ENCODE results near the gene MYRIP. TPM values are rescaled to one million over a fixed set of nuclear protein-coding genes. Genes with fewer than 3 reads are reported as not detected.

The MYRIP gene
- polyA plus RNA-seq, 3 donors, result not detected

GRCh38 chr3:40232626-40233025, 423.2 kb downstream of the MYRIP start:
- 88% methylated on average over 2 of the region's 2 CpGs for WGBS (ENCODE audit: insufficient coverage)
- no peak overlapping the region for H3K27ac ChIP-seq (ENCODE audit: low read depth in 1 of 2, low read length in 2 of 2)
- no peaks in the 10 kb centered on the region for H3K9me3 ChIP-seq (replicated peaks in 1 of 2; ENCODE audit: control insufficient read depth in 1 of 2, insufficient read depth in 1 of 2, low read length in 2 of 2)
- Mint-ChIP-seq H3K36me3 (no peaks in the 10 kb centered on the region), H3K27ac (no peak overlapping the region), H3K4me3 (no peak overlapping the region), H3K9me3 (peaks cover 0 to 4% (median 1%) of the 10 kb centered on the region in 7 donors), H3K27me3 (ENCODE audit: low read depth in 3 of 3) (no peaks in the 10 kb centered on the region), H3K4me1 (peaks cover 23% of the 10 kb centered on the region)
- H3K4me3 ChIP-seq (replicated peaks in 1 of 3; ENCODE audit: low read depth in 2 of 3, low read length in 3 of 3), result no peak overlapping the region
- intact Hi-C loops (cut with micrococcal nuclease), result no loop called here
- no peaks in the 10 kb centered on the region for H3K79me2 ChIP-seq (ENCODE audit: insufficient read depth, low read length)
- peaks cover 23 to 26% of the 10 kb centered on the region in 2 donors for H3K4me1 ChIP-seq (ENCODE audit: control insufficient read depth in 1 of 2, insufficient read depth in 2 of 2, low read length in 2 of 2)
- DNase-seq, result no peak
- H3K27me3 ChIP-seq (ENCODE audit: control insufficient read depth in 2 of 2, insufficient read depth in 2 of 2, low read length in 2 of 2), result no peaks in the 10 kb centered on the region
- no peaks in the 10 kb centered on the region for H3K36me3 ChIP-seq (replicated peaks in 1 of 2; ENCODE audit: control insufficient read depth in 1 of 2, insufficient read depth in 2 of 2, low read length in 2 of 2)
- H3K4me2 ChIP-seq (replicated peaks; ENCODE audit: extremely low read depth, low read length, poor library complexity, severe bottlenecking), result no peak overlapping the region
- H2AFZ ChIP-seq (ENCODE audit: insufficient read depth, low read depth, low read length, poor library complexity, severe bottlenecking), result no peak overlapping the region
- H4K20me1 ChIP-seq (ENCODE audit: insufficient read depth, low read length), result no peaks in the 10 kb centered on the region
- H3K9ac ChIP-seq (ENCODE audit: insufficient read depth, low read length, poor library complexity, severe bottlenecking), result no peak overlapping the region
- TF ChIP-seq CTCF (IDR thresholded peaks at IDR 0.05), result no peak

- Mint-ChIP-seq H3K9me3 (peaks cover 1 to 12% (median 4%) of the 10 kb centered on the region in 7 donors), H3K4me1 (no peaks in the 10 kb centered on the region), H3K4me3 (no peak overlapping the region), H3K27me3 (ENCODE audit: low read depth in 3 of 3) (peaks cover 0 to 2% (median 0%) of the 10 kb centered on the region in 3 donors), H3K36me3 (peaks cover 0 to 2% of the 10 kb centered on the region in 2 donors), H3K27ac (no peak overlapping the region)
- H3K36me3 ChIP-seq (replicated peaks in 1 of 2; ENCODE audit: control insufficient read depth in 1 of 2, insufficient read depth in 2 of 2, low read length in 2 of 2), result no peaks in the 10 kb centered on the region
- H3K79me2 ChIP-seq (ENCODE audit: insufficient read depth, low read length), result no peaks in the 10 kb centered on the region
- intact Hi-C loops (cut with micrococcal nuclease), result no loop called here
- no peak overlapping the region for H2AFZ ChIP-seq (ENCODE audit: insufficient read depth, low read depth, low read length, poor library complexity, severe bottlenecking)
- no peaks in the 10 kb centered on the region for H3K27me3 ChIP-seq (ENCODE audit: control insufficient read depth in 2 of 2, insufficient read depth in 2 of 2, low read length in 2 of 2)
- no peaks in the 10 kb centered on the region for H3K4me1 ChIP-seq (ENCODE audit: control insufficient read depth in 1 of 2, insufficient read depth in 2 of 2, low read length in 2 of 2)
- WGBS (ENCODE audit: insufficient coverage), result no CpG with 5 or more reads among the region's 1 CpG
- H3K27ac ChIP-seq (ENCODE audit: low read depth in 1 of 2, low read length in 2 of 2), result no peak overlapping the region
- no peak overlapping the region for H3K4me2 ChIP-seq (replicated peaks; ENCODE audit: extremely low read depth, low read length, poor library complexity, severe bottlenecking)
- DNase-seq, result no peak
- no peak for TF ChIP-seq CTCF (IDR thresholded peaks at IDR 0.05)
- no peak overlapping the region for H3K9ac ChIP-seq (ENCODE audit: insufficient read depth, low read length, poor library complexity, severe bottlenecking)
- no peaks in the 10 kb centered on the region for H3K9me3 ChIP-seq (replicated peaks in 1 of 2; ENCODE audit: control insufficient read depth in 1 of 2, insufficient read depth in 1 of 2, low read length in 2 of 2)
- no peaks in the 10 kb centered on the region for H4K20me1 ChIP-seq (ENCODE audit: insufficient read depth, low read length)
- no peak overlapping the region for H3K4me3 ChIP-seq (replicated peaks in 1 of 3; ENCODE audit: low read depth in 2 of 3, low read length in 3 of 3)
Observed at GRCh38 chr3:40237159-40237558, 427.8 kb downstream of the MYRIP start.
